GM21723 (cell line): ENCODE measurements around the gene EVA1A.

Experiments
- ATAC-seq: cut with Tn5 transposase; IDR thresholded peaks from one replicate; pipeline ENCODE4 v1.9.1; 2021; ENCODE audit warnings: mild to moderate bottlenecking, moderate library complexity; ENCODE audit not compliant: unreplicated experiment

EVA1A gene

GRCh38 chr2:75564026-75564688 lies 3.4 kb upstream of the EVA1A start:
- no peak for ATAC-seq

- no peak for ATAC-seq
Observed at GRCh38 chr2:75563591-75563990, 2.9 kb upstream of the EVA1A start.

GRCh38 chr2:75562513-75562864 lies 1.8 kb upstream of the EVA1A start:
- ATAC-seq: no peak

- ATAC-seq: no peak
Observed at GRCh38 chr2:75561566-75562512, 1.1 kb upstream of the EVA1A start.

- peak; percentile 66 for ATAC-seq
Observed at GRCh38 chr2:75560022-75560767, 544 bp downstream of the EVA1A start.

- no peak for ATAC-seq
Observed at GRCh38 chr2:75559680-75560021, 1.1 kb downstream of the EVA1A start.

- no peak for ATAC-seq
Observed at GRCh38 chr2:75558786-75559679, 1.7 kb downstream of the EVA1A start.

GRCh38 chr2:75558136-75558535 lies 2.6 kb downstream of the EVA1A start:
- ATAC-seq: no peak

GRCh38 chr2:75557474-75558133 lies 3.1 kb downstream of the EVA1A start:
- no peak for ATAC-seq

- no peak for ATAC-seq
Observed at GRCh38 chr2:75556679-75557366, 3.9 kb downstream of the EVA1A start.

- ATAC-seq: no peak
Observed at GRCh38 chr2:75555701-75556100, 5.0 kb downstream of the EVA1A start.

- no peak for ATAC-seq
Observed at GRCh38 chr2:75553935-75554531, 6.7 kb downstream of the EVA1A start.

- no peak for ATAC-seq
Observed at GRCh38 chr2:75552222-75552621, 8.5 kb downstream of the EVA1A start.

- no peak for ATAC-seq
Observed at GRCh38 chr2:75551434-75551833, 9.3 kb downstream of the EVA1A start.

- ATAC-seq: no peak
Observed at GRCh38 chr2:75549401-75550253, 11.1 kb downstream of the EVA1A start.

GRCh38 chr2:75548036-75548573 lies 12.6 kb downstream of the EVA1A start:
- no peak for ATAC-seq

- ATAC-seq: no peak
Observed at GRCh38 chr2:75547345-75548035, 13.2 kb downstream of the EVA1A start.
